SU-DHL-6 (cell line): ENCODE data around the gene LHX6.

Experiments
- EZH2phosphoT487 ChIP-seq: fragments of 200-600 bp; sonication (generic), shearing (Covaris generic); conservative IDR thresholded peaks from 2 replicates; pipeline ENCODE4 v1.6.1; 2018; ENCODE audit warnings: mild to moderate bottlenecking, antibody characterized with exemption, low read length, moderate library complexity, mixed read lengths
- TF ChIP-seq, protein P1 (sequence below): fragments of 200-600 bp; sonication (generic); IDR thresholded peaks from one replicate; pipeline ENCODE4 v1.5.1; 2017; ENCODE audit warnings: antibody characterized with exemption, mild to moderate bottlenecking, low read length, moderate library complexity; ENCODE audit not compliant: insufficient read depth, poor library complexity, severe bottlenecking

DNA sequence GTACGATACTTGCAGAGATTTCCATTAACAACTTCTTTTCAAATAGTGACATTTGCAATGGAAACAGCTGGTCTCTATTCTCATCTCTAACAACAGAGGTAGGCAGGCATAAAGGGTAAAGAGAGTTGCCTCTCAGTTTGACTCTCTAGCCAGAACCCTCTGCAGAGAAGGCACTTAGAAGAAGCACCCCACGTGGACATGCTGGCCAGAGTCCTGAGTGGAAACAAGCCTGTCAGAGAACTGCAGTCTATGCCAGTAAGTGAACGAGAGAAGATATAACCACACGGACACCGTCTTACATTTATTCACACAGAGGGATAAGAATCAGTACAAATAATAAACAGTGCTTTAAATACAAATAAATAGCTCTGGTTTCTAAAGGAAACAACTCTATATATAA, 11.0 kb upstream of the LHX6 start:
- TF ChIP-seq, protein P1, sequence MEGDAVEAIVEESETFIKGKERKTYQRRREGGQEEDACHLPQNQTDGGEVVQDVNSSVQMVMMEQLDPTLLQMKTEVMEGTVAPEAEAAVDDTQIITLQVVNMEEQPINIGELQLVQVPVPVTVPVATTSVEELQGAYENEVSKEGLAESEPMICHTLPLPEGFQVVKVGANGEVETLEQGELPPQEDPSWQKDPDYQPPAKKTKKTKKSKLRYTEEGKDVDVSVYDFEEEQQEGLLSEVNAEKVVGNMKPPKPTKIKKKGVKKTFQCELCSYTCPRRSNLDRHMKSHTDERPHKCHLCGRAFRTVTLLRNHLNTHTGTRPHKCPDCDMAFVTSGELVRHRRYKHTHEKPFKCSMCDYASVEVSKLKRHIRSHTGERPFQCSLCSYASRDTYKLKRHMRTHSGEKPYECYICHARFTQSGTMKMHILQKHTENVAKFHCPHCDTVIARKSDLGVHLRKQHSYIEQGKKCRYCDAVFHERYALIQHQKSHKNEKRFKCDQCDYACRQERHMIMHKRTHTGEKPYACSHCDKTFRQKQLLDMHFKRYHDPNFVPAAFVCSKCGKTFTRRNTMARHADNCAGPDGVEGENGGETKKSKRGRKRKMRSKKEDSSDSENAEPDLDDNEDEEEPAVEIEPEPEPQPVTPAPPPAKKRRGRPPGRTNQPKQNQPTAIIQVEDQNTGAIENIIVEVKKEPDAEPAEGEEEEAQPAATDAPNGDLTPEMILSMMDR, result no peak
- no peak for TF ChIP-seq EZH2phosphoT487
